SIG-M5 treated with dmso at 0.1 percent for 504 hours (cell line): Measurements from ENCODE around the gene CRACDL.
A peak's percentile ranks its signal among the peaks of the same experiment; 100 is the strongest.

ENCODE experiments used
- DNase-seq: peaks from one replicate; lab custom pipeline; 2025; ENCODE audit not compliant: unreplicated experiment; lab: John Stamatoyannopoulos, UW

The CRACDL gene

GRCh38 chr2:98805412-98806171 lies 130.4 kb downstream of the CRACDL start:
- DNase-seq, result peak; percentile 99

DNA sequence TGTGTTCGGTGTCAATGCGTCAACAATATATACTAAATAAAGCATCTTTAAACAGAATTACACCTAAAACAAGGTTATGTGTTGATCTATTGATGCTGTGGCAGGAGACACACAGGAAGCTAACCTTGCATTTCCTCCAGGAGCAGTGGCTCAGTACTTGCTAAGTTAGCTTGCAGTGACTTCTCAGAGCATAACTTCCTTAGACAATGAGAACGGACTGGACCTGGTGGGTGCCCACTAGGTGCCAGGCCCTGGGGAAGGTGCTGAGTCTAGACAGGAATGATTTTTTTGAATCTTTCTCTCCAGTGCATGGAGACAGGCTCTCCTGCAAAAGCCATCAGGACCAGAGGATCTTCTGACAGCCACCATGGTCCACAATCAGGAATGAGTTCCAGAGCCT lies 131.3 kb downstream of the CRACDL start:
- DNase-seq, result peak; percentile 40

- DNase-seq, result no peak
Measured at GRCh38 chr2:98804265-98804650, 131.8 kb downstream of the CRACDL start.

DNA sequence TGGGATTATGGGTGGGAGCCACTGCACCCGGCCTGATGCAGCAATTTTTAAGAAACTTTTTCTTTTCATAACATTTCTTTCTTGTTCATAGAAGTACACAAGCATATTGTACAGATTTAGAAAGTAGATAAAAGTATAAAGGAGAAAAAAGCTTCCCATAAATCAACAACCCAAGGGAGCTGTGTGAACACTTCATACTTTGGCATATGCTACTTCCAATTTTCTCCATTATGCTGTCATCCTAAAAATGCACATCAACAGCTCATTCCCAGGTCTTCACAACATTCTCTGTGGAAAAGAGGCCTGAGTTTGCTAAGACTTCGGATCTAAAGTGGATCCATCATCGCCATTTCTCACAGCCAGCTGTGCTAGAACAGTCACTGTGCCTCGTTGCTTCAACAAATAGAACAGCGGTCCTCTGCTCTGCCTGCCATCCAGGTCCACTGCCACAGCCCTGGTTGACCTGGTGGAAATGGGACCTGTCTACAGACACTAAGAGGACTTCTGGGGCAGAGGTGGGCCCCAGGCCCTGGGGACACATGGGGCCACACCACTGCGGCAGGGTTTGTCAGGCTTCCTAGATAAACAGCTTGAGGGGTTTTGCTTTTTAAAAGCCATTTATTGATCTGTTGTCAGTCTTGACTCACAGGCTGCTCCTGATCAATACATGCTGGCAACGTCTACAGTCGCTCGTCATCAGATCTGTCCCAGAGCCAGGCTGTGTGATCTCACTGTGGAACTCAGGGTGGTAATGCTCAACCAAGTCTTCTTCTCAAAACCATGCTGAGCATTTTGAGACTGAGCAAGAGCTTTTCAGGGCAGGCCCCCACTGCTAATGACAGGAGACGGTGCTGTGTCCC lies 132.4 kb downstream of the CRACDL start:
- DNase-seq, result no peak

DNA sequence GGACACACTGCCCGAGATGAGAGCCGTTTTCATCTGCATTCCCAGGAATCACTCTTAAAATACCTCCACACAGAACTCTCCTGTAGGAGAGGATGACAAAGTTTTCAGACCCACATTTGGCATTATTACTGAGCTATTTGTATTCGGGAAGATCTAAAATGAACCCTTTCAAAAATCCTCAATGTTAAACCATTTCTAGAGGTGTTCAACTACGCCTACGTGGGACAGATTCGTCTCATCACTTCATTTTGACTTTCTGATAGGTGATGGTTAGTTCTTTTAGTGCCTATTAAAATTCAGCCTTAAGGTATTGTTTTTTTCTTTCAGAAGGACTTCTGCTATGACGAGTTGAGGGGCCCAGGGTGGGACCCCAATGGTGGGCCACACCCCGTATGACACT lies 133.7 kb downstream of the CRACDL start:
- no peak for DNase-seq

DNA sequence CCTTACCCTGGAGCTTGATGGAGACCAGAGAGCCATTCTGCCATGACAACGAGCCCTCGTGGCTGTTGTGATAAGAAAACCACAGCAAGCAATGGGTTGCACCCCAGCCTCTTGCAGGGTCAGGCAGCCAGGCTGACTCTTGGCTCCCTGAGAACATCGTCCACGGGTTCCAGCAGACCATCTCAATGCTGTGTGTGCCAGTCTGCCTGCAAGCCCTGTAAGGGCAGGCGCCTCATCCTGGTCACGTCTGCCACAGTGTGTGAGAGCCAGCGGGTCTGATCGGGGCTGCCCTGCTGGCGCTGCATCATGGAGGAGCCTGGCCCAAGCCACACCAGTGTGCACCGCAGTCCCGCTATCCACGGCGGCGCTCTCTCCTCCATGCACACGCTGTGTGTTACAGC lies 134.1 kb downstream of the CRACDL start:
- no peak for DNase-seq

DNA sequence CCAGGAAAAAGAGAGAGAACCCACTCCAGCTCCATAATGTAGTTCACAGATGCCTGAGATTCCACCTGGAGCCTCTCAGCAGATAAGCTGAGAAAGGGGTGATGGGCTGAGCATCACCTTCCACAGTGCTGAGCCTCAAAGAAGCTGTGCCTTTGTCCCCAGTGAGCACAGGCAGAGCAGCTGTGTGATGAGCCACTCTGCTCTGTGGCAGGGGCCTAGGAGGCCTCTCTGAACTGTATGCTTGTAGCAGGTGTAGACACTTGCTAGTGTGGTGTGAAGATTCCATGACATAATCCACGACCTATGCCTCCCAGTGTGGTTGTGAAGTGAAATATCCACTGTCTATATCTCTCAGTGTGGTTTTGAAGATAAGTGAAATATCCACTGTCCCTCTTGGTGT lies 134.7 kb downstream of the CRACDL start:
- no peak for DNase-seq

DNA sequence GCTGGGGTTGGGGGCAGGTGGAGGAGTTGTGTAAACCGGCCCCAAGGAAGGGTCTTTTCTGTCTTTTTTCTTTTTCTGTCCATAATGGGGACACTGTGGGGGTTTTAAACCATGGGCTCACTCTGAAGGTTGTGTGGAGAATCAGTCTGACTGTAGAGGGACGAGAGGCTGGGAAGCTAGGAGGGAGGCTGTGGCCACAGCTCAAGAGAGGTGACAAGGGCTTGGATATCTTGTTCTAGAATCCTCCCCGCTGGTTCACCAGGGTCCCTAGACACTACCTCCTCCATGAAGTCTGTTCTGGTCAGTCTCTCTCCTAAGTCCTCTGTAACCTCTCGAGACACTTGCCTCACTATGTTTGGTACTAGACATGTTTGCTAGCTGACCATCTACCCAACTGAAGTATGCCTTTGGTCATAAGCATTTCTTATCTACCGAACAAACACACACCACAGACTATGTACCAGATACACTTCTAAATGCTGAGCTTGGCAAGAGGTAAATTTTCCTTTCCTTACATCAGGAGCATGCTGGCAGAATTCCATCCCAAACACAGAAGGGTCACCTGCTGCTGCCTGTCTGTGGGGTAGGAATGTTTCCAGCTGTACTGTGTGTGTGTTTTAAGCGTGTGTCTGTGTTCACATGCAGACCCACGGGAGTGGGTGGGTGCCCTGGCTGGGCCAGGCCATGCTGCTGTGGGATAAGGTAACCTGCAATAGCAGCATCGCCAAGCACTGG lies 135.5 kb downstream of the CRACDL start:
- DNase-seq, result no peak

DNA sequence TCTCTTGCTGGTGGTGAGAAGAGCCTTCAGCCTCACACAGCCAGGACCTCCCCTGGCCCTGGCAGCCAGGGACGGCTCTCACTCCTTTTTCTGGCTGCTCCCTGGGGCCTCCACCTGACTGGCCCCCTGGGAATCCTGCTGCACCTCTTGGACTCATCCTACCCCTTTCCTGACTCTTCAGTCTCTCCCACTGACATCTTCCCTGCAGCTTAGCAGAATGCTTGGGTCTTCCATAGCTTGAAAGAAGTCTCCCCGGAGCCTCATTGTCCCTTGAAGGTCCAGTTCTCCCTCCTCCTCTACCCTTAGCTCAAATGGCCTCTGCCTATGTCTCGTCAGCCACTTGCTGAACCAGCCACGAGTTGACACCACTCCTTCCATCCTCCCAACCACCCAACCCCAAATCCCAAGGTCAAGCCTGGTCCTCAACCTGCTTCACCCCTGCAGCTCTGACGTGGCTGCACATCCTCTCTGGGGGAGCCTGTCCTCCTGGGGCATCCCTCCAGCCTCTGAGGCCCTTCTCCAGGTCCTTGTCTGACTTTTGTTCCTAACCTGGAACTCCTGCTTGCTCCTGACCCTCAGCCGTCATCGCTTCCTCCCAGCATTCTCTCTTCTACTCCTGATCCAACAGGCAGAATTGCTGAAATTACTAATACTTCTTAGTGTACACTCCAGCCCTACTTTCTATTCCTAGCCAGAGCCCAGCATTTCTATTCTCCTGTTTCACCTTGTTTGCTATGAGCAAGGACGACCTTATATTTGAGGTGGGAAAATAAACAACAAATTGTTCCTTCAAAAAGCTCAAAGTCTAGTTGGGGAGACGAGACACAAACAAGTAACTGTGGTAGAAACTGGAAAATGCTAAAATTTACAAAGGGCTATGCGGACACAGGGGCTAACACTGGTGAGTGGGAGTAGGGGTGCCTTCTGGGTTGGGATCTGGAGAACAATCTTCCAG lies 136.4 kb downstream of the CRACDL start:
- DNase-seq, result no peak

DNA sequence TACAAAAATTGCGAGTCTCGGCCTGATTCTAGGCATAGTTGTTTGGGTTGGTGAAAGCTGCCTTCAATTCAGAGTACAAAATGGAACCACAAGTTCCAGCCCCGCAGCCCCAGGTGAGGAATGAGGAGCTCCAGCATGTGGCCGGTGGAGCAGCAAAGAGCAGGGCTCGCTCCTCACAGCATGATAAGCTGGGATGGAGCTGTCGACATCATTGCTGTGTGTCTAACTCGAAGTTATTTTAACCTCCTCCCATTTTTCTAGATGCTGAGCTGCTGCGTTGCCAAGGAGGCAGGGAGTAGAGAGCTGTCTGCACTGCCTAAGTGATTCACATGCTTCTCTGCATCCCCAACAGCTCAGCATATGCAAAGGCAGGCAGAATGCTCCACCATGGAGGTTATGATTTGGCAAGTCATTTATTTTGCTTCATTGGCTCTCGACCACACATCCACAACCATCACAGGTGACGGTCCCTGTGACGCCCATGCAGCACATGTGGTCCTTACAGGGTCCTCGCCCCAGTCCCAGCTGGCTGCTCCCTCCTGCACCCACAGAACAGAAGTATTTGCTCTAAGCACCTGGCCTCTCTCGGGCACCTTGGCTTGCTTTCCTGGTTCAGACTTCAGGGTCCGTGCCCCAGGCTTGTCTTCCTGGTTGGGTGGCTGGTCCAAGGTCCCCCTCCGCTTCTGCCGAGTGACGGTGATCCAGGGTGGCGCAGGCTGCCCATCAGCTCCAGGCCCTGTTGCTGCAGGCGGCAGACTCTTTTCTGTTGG lies 139.1 kb downstream of the CRACDL start:
- DNase-seq, result no peak

GRCh38 chr2:98795891-98796676 lies 139.9 kb downstream of the CRACDL start:
- DNase-seq, result peak; percentile 64

GRCh38 chr2:98793897-98794830 lies 141.9 kb downstream of the CRACDL start:
- peak; percentile 37 for DNase-seq

GRCh38 chr2:98793275-98793674 lies 142.8 kb downstream of the CRACDL start:
- no peak for DNase-seq

DNA sequence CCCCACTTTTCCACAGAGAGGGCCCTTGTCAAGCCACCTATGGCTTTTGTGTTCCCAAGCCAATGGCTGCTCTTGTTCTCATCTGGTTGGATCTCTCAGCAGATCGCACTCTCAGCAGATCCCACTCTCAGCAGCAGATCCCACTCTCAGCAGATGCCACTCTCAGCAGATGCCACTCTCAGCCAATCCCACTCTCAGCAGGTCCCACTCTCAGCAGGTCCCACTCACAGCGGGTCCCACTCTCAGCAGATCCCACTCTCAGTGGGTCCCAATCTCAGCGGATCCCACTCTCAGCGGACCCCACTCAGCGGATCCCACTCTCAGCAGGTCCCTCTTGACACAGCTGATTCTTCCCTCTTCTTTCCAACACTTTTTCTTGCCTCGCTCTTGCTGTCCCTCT lies 145.8 kb downstream of the CRACDL start:
- DNase-seq, result no peak

- DNase-seq, result no peak
Measured at GRCh38 chr2:98787700-98788099, 148.3 kb downstream of the CRACDL start.

DNA sequence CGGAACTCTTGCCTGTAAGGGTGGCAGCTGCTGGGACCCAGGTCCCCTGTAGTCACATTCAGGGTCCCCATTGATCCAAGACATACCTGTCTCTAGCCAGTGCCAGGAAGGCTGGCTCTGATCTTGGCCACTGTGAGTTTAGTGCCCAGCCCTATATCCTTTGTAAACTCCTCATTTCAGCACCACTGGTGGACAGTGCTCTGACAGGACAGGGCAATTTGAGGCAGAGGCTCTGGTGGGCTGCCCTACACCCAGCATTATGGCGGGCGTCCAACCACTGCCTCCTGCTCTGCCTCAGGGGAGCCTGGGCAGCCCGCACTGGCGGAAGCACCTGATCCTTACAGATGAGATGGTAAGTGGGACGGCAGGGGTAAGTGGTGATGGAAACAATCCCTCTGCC lies 149.8 kb downstream of the CRACDL start:
- no peak for DNase-seq

- DNase-seq, result no peak
Measured at GRCh38 chr2:98782570-98782969, 153.5 kb downstream of the CRACDL start.

DNA sequence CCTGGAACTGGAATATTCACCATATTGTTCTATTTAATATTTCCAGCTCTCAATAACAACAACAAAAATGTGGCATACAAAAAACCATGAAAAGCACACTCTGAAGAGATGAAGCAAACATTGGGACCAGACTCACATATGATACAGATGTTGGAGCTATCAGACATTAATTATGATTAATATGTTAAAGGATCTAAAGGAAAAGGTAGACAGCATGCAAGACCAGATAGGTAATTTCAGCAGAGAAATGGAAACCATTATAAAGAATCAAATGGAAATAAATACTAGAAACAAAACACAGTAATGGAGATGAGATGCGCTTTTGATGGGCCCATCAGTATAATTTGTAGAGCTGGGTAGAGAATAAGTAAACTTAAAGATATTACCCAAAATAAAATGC lies 154.2 kb downstream of the CRACDL start:
- DNase-seq, result no peak
